Activated CD8-positive, alpha-beta memory T cell treated with anti-CD3 and anti-CD28 coated beads, Interleukin-2, amount 50 U/mL, for 1 hour (primary cell): ENCODE data around the gene PER1.

Source experiments
- DNase-seq: peaks from one replicate; pipeline ENCODE4 v3.0.0-alpha.2; 2020; ENCODE audit errors: extremely low read depth

The PER1 gene

DNA sequence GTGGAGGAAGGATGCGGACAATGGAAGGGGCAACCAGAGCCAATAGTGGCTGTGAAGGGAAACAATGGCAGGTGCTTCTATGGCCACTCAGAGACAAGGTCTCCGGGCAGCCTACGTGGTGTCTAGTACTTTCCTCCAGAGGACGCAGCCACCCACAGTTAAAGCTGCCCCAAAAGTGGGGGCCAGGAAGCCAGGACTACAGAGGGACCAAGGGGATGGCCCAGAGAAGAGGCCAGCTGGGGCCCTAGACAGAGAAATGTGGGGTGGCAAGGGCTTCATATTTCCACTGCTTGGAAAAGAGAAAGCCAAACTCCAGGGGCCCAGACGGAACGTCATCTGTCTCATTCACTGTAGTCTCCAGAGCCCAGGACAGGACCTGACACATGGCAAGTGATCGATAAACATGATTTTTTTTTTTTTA is 837 bp upstream of the PER1 start:
- no peak for DNase-seq

DNA sequence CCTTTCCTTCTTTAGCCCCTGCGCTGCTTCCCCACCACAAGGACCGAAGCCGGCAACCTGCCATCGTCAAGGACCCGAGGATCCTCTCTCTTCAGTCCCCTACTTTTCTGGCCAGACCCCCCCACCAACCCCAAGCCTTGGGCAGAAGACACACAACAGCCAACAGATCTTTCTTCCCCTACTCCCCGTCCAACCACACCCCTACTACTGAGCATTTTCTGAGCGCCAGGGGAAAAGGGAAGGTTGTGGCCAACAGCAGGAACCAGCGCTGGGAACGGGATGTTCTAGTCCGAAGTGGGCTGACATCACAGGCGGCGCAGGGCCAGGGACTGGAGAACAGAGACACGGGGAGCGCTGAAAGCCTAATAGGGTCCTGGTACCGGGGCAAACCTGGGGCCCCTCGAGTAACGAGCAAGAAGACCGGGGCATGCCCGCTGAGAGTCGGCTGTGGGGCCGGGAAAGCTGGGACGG is 528 bp downstream of the PER1 start:
- DNase-seq = no peak

- peak; percentile 81 for DNase-seq
These were observed 1.0 kb downstream of the PER1 start for GRCh38 chr17:8151120-8151640.

DNA sequence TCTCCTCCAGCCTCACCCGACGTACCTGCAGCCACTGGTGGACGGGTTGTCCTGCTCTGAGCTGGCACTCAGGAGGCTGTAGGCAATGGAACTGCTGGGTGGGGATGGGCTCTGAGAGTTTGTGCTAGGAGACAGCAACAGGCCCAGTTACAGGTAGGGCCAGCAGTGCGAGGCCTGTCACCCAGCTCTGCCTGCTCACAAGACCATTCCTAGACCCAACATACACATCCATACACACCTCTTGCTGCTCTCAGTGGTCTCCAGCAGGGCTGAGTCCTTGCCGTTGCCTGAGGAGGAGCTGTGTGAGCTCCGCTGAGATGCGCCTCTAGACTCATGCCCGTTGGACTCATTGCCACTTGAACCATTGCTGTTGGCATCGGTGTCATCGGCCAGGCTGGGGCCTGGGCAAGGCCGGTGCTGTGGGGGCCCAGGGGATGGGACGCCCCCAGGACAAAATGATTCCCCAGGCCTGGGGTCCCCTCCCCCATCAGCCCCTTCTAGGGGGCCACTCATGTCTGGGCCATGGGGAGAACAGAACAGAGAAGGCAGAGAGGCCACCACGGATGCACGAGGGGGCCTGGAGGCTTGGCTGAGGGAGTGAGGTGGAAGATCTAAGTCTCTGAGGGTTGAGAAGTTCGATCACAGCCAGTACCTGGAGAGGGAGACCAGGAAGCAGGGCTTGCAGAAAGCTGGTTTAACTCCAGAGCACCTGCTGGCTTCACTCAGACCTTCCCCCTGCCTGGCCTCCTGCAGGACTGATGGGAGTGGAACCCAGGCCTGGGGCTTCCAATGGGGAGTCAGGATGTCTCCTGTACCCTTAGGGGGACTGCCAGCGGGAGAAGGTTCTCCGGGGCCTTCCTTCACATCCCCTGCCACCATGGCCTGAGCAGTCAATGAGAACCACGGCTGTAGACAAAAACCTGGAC is 1.7 kb downstream of the PER1 start:
- no peak for DNase-seq

- DNase-seq = no peak
These were observed 2.6 kb downstream of the PER1 start for GRCh38 chr17:8149419-8150193.

DNA sequence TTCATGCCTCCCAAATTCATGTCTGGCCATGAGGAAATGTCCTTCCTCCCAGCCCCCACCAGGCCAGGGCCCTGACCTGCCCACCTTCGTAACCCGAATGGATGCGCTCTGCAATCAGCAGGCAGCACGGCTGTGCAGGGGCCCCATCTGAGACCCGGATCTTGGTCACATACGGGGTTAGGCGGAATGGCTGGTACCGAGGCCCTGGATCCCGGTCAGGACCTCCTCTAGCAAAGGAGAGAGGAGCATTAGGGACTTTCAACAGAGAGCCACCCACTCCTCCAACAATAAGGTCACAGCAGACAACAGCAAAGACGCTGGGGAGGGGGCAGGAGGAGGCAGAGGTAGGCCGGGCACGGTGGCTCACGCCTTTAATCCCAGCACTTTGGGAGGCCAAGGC is 3.6 kb downstream of the PER1 start:
- no peak for DNase-seq

GRCh38 chr17:8147805-8148404 is 4.3 kb downstream of the PER1 start:
- DNase-seq = no peak

- DNase-seq = no peak
These were observed 4.9 kb downstream of the PER1 start for GRCh38 chr17:8147141-8147804.

DNA sequence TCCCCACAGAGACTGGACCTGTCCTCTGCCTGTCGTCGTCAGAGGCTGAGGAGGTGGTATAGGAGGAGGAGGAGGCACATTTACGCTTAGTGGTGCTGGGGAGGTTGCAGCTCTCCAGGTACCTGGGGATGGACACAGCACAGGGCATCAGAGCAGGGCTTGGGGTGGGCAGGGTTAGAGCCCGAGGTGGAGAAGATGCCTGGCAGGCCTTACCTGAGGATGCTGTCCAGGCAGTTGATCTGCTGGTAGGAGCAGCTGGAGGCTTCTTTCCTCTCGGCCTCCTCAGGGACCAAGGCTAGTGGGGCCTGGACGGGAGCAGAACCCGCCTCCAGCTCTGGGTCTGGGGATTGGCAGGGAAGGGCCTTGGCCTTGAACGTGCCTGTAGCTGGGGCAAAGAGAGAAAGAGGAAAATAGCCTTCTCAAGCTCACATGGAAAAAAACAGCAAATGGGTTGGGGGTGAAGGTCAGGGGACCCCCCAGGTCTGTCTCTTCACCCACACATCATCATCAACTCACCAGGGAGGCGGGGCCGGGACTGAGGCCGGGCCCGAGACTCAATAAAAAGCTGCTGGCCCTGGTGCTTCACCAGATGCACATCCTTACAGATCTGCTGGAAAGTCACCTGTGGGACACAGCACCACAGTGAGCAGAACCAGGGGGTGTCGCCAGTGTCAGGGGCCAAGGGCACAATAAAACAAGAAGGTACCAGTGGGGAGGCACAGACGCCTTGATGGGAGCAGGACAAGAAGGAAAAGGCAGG is 5.6 kb downstream of the PER1 start:
- no peak for DNase-seq

DNA sequence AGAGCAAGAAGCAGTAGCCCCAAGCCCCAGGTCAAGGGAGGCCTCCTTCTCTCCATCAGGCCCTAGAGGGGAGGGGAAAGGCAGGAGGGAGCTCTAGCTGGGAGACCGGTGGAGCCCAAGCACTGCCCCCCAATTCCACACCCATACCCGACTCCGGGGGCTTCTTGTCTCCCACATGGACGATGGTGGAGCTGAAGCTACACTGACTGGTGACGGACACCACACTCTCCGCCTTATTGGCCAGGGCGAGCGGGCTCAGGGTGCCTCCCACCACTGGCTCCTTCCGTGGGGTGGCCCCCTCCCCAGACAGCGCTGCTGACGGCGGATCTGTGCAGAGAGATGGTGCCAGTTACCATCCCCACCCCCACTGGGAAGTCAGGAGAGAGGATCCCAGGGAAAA is 6.4 kb downstream of the PER1 start:
- DNase-seq = no peak

DNA sequence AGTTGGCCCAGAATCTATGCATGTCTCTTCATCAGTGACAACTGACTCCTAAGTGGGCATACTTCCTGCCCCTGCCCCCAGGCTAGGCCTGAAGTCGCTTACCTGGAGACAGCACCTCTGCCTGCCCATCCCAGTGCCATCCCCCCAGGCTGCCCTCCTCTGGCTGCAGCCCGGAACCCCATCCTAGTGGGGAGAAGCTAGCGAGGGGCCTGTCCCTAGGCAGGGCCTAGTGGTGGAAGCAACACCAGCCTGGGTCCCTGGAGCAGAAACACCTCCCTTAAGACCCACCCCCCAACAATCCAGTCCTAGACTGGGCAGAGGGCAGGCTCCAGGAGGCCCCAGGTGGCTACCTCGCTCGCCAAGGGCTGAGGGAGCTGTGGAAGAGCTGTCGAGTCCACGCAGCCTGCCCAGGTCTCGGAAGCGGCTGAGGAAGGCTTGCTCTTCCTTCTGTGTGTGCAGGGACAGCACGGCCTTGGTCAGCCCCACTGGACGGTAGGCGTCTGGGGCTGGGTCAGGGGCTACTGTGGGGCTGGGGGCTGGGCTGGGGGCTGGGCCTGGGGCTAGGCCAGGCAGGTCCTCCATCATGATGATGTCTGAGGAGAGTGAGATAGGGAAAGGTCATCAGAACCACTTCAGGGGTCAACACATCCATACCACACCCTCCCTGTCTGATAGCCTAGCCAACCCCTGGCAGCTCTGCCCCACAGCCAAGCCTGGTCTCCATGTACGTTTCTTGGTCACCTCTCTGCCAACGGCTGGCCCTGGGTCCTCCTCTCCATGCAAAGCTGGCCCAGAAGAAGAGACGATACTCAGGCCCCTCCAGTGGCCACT is 7.6 kb downstream of the PER1 start:
- DNase-seq = no peak

- no peak for DNase-seq
These were observed 8.4 kb downstream of the PER1 start for GRCh38 chr17:8143581-8144400.

DNA sequence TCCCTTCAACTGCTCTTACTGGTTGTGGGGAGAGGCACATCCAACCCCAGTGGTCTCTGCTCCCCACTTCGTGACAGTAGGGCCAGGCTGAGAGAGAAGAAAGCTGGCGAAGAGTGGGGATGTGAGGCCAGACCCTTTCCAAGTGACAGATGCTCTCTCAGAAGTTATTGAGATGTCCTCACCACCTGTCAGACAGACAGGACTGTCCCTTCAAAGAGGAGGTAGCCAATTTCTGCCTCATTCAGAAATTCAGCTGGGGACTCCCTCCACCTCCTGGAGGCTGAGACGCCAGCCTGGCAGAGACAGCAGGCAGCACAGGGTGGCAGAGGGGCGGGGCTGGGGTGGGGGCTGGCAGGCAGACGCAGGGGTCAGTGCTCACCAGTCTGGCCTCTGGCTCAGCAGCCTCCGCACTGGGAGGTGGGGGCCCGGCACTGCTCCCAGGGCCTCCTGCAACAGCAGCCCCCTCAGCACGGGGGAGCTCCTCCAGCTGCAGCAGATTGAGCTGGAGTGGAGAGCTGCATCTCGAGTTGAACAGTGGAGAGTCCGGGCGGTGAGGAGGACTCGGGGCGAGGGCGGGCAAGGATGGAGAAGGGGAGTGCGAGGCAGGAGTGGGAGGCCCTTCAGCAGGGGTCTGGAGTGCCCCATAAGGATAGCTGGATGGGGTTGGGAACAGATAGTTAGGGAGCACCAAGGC is 9.2 kb downstream of the PER1 start:
- no peak for DNase-seq

DNA sequence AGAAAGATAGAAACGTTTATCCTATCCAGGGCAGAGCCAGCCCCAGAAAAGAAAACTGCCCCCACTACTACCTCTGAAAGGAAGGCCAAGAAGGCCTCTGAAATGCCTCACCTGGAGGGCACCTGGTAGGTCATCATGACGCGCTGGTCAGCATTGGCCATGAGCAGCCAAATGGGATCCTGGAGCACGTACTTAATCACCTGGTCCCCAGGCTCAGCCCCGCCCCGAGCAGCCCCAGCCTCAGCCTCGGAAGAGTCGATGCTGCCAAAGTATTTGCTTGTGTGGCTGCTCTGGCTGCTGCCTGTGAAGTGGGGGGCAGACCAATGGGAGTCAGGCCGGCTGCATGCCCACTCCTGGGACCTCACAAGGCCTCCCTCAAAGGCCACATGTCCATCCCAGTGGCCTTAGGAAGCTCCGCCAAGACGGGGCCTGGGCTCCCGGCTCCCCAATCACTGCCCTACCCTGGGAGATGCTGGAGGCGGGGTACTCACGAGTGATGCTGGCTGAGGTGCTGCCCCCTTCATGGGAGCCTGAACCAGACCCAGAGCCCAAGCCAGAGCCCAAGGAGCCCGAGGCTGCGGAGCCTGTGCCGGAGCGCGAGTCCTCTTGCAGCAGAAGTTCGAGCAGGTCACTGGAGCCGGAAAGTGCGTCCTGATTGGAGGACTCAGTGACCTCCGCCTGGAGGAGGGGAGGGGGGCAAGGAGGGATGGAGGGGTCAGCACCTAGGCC is 9.9 kb downstream of the PER1 start:
- no peak for DNase-seq

GRCh38 chr17:8141741-8142140 is 10.5 kb downstream of the PER1 start:
- no peak for DNase-seq

DNA sequence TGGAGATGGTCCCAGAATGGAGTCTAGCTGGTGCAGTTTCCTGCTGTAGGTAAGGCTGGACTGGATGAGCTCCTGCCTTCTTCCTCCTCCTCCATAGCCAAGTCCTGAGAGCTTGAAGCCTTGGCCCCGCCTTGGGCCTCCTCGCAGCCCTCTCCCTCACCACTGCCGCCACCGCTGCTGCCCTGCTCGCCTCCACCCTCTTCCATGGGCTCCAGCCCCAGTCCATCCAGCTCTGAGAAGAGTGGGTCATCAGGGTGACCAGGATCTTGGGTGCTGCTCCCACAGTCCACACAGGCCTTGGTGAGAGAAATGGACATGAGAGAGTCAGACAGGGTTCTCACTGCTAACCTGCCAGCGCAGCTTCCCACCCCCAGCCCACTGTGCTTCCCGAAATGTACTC is 11.2 kb downstream of the PER1 start:
- no peak for DNase-seq

GRCh38 chr17:8140065-8141029 is 11.9 kb downstream of the PER1 start:
- no peak for DNase-seq
